ENCODE measurements around the gene SASH3. TPM values are rescaled to one million over a fixed set of nuclear protein-coding genes. Genes with fewer than 3 reads are reported as not detected.
A peak's percentile ranks its signal among the peaks of the same experiment; 100 is the strongest.

Gene SASH3
- total RNA-seq, 1 donor, result not detected

- TF ChIP-seq, protein P1, sequence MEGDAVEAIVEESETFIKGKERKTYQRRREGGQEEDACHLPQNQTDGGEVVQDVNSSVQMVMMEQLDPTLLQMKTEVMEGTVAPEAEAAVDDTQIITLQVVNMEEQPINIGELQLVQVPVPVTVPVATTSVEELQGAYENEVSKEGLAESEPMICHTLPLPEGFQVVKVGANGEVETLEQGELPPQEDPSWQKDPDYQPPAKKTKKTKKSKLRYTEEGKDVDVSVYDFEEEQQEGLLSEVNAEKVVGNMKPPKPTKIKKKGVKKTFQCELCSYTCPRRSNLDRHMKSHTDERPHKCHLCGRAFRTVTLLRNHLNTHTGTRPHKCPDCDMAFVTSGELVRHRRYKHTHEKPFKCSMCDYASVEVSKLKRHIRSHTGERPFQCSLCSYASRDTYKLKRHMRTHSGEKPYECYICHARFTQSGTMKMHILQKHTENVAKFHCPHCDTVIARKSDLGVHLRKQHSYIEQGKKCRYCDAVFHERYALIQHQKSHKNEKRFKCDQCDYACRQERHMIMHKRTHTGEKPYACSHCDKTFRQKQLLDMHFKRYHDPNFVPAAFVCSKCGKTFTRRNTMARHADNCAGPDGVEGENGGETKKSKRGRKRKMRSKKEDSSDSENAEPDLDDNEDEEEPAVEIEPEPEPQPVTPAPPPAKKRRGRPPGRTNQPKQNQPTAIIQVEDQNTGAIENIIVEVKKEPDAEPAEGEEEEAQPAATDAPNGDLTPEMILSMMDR (IDR thresholded peaks at IDR 0.05; ENCODE audit: insufficient read depth, low read depth, low read length), result no peak
- H3K4me3 ChIP-seq (ENCODE audit: low read depth, low read length), result no peak overlapping the region
- no peak for DNase-seq (ENCODE audit: low read depth)
Measured at GRCh38 chrX:129773649-129774458, 5.9 kb upstream of the SASH3 start.

GRCh38 chrX:129777218-129778030 is 2.3 kb upstream of the SASH3 start:
- peak; percentile 18 for DNase-seq (ENCODE audit: low read depth)
- TF ChIP-seq, protein P1 (IDR thresholded peaks at IDR 0.05; ENCODE audit: insufficient read depth, low read depth, low read length), result no peak
- no peak overlapping the region for H3K4me3 ChIP-seq (ENCODE audit: low read depth, low read length)

- no peak for DNase-seq (ENCODE audit: low read depth)
- H3K4me3 ChIP-seq (ENCODE audit: low read depth, low read length), result no peak overlapping the region
- TF ChIP-seq, protein P1 (IDR thresholded peaks at IDR 0.05; ENCODE audit: insufficient read depth, low read depth, low read length), result no peak
Measured at GRCh38 chrX:129779086-129779672, 570 bp upstream of the SASH3 start.

DNA sequence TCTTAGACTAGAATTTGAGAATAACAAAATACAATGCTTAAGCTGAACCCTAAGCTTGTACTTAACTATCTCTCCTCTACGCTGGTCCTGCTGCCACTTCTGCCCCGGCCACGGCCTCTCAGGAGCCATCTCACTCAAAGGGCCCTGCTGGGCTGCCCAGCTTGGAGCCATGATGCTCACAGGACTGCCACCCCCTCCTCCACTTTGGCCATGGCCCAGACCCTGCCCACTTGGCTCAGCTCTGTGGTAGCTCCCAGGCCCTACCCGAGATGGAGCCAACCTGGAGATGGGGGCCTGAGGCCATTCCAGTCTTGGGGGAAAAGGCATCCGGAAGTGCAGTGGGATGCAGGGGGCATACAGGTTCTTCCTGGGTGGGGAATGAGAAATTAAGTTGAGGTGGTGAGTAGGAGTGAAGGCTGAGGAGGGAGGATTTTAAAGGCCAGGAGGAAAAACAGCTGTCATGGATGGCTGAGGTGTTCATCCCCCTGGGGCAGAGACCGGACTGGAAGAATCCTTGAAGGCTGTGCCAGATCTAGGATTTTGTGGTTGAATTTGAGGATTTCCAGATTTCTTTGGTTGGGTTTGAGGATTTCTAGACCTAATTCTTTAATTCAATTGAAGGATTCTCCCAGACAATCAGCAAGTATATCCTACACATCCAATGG is 824 bp downstream of the SASH3 start:
- no peak for DNase-seq (ENCODE audit: low read depth)
- TF ChIP-seq, protein P1 (IDR thresholded peaks at IDR 0.05; ENCODE audit: insufficient read depth, low read depth, low read length), result no peak
- H3K4me3 ChIP-seq (ENCODE audit: low read depth, low read length), result no peak overlapping the region

DNA sequence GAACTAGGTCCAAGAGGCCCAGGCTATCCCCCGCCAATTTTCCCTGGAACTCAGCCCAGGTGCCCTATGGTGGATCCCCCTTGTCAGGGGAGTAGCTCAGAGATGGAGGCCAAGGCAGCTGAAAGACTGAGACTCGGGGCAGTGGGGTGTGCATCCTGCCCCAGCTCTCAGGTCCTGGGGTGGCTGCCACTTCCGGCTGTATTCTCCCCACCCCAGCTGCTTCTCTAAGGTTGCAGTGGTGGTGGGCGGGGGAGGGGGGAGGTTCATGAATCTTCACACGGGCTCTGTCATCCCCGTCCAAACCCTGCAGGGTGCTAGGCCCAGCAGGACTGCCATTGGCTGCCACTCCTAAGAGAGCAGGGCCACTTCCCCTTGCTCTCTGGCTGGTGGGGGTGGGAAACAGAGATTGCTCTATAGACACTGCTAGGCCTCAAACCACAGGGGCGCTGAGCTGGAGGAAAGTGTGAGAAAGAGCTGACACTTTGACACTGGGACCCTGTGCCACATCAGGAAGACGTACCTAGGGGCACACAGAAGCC is 1.5 kb downstream of the SASH3 start:
- DNase-seq (ENCODE audit: low read depth), result no peak
- TF ChIP-seq, protein P1 (IDR thresholded peaks at IDR 0.05; ENCODE audit: insufficient read depth, low read depth, low read length), result no peak
- no peak overlapping the region for H3K4me3 ChIP-seq (ENCODE audit: low read depth, low read length)
